ENCODE results near the gene DBI. TPM values are rescaled to one million over a fixed set of nuclear protein-coding genes. Genes with fewer than 3 reads are reported as not detected.
"Not testable (repeated sequence)": the region's sequence is repeated elsewhere in the genome, so short reads cannot be mapped to it uniquely, and the experiment has no call there.

DBI gene
- total RNA-seq, 1 donor from 2014 or later: 176 TPM

DNA sequence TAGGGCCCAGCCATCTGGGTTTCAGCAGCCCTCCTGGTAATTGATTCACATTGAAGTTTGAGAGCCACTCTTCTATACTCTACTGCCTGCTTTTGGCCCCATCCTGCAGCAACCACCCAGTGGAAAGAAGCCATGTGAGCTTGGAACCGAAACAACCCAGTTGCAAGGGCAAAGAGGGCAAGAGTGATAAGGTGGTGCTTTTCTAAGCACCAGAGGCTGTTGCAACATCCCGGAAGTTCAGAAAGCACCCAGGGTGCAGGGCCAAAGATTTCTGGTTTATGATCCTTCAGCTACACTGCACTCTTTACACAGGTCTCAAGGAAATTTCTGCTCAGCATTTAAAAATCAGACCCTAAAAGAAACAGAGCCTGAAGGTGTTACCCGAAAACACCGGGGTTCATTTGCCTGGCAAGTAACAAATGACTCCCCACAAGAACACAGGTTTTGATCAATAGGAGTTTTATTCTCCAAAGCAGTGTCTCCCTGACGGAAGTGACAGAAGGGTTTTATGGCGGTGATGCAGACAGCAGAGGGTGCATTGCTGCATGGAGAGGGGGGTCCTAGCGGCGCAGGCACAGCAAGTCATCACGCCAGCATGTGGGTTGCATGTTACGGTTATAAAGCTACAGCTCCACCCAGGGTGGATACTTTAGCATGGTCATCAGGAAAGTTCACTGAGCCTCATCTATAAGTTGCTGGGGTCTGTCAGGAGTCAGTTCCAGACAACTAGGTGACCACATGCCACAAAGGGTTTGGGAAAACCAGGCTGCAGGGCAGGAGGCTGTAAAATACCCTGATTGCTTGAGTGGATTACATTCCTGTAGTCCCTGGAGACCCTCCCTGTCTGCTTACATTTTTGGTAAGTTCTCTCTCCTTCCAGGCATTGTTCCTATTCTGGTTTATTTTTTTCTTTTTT is 36.1 kb downstream of the DBI start:
- Histone ChIP-seq H3K27ac (no peak overlapping the region), H3K9me3 (no peaks in the 10 kb centered on the region), H3K27me3 (no peaks in the 10 kb centered on the region), H3K4me3 (no peak overlapping the region), H3K36me3 (no peaks in the 10 kb centered on the region), H3K4me1 (peaks cover 4% of the 10 kb centered on the region)
- DNase-seq (no peak), ATAC-seq (peak; percentile 80)
- intact Hi-C loops (cut with DNase I): no loop called here
- TF ChIP-seq, protein P1, sequence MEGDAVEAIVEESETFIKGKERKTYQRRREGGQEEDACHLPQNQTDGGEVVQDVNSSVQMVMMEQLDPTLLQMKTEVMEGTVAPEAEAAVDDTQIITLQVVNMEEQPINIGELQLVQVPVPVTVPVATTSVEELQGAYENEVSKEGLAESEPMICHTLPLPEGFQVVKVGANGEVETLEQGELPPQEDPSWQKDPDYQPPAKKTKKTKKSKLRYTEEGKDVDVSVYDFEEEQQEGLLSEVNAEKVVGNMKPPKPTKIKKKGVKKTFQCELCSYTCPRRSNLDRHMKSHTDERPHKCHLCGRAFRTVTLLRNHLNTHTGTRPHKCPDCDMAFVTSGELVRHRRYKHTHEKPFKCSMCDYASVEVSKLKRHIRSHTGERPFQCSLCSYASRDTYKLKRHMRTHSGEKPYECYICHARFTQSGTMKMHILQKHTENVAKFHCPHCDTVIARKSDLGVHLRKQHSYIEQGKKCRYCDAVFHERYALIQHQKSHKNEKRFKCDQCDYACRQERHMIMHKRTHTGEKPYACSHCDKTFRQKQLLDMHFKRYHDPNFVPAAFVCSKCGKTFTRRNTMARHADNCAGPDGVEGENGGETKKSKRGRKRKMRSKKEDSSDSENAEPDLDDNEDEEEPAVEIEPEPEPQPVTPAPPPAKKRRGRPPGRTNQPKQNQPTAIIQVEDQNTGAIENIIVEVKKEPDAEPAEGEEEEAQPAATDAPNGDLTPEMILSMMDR (IDR thresholded peaks at IDR 0.05): no peak

DNA sequence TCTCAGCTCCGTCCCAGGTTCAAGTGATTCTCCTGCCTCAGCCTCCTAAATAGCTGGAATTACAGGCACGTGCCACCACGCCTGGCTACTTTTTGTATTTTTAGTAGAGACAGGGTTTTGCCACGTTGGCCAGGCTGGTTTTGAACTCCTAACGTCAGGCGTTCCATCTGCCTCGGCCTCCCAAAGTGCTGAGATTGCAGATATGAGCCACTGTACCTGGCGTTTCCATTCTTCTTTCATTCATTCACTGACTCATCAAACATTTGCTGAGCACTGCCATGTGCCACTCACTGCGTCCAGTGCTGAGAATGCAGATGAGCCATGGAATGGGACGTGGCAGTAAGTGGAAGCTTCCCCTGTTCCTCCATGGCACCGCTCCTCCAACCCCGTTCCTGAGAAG is 36.8 kb downstream of the DBI start:
- H3K27me3 ChIP-seq; ATAC-seq; H3K4me3 ChIP-seq; H3K4me1 ChIP-seq; DNase-seq; H3K36me3 ChIP-seq; H3K27ac ChIP-seq; H3K9me3 ChIP-seq; intact Hi-C loops (cut with DNase I): not testable (repeated sequence)

DNA sequence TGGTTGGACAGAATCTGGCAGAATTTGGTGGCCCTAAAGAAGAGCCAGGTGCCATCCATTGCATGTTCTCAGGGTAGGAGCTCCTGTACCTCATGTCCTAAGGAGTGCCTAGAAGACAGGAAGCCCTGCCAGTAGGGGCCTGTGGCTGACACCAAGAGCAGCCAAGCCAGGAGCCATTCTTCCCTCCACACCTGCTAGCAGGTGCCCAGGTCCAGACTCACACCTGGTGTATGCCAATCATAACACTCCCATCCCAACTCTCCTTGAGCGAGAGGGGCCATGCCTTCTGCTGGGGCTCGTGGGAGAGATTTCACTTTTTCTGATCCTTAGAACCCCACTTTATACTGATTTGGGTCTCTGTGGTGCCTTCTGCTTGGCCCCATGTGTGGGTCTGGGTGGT is 38.4 kb downstream of the DBI start:
- intact Hi-C loops (cut with DNase I): loop anchor here (5.0 kb wide), 1 partner anchor 72 kb away; no protein-coding TSS in a partner anchor
- TF ChIP-seq, protein P1 (IDR thresholded peaks at IDR 0.05): no peak

DNA sequence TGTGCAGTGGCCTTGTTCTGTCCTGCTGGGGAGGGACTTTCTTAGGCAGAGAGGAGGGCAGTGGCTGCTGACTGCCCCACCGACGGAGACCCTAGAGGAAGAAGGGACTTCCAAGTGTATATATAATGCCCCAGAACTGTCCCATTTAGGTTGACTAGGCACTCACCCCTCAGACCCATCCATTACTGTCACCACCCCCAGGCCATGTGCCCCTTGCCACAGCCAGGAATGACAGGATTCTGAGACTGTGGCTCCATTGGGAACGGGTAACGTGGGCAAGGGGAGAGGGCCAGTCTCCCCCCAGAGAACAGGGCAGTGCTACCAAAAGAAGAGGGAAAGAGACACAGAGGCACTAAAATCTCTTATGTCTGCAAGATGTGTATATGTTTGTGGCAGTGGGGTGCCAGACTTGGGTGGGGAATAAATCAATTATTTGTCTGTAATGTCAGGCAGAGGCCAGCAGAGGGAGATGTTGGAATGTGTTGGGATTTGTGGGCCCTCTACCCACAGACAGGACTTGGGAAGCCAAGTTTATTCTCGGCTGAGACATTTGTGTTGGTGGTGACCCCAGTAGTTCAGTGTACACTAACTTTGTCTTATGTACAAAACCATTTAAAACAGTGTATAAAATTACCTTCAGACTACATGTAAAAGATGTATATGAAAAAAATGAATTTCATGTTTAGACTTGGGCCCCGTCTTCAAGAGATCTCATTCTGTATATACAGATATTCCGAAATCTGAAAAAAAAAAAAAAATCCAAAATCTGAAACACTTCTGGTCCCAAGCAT is 40.8 kb downstream of the DBI start:
- no peaks in the 10 kb centered on the region for H3K27me3 ChIP-seq
- H3K9me3 ChIP-seq: no peaks in the 10 kb centered on the region
- TF ChIP-seq, protein P1 (IDR thresholded peaks at IDR 0.05): peak; percentile 84
- H3K4me3 ChIP-seq: no peak overlapping the region
- DNase-seq: no peak
- H3K4me1 ChIP-seq: peaks cover 6% of the 10 kb centered on the region
- peak; percentile 91 for ATAC-seq
- H3K36me3 ChIP-seq: no peaks in the 10 kb centered on the region
- H3K27ac ChIP-seq: no peak overlapping the region
- intact Hi-C loops (cut with DNase I): loop anchor here (5.0 kb wide), 1 partner anchor 70 kb away; no protein-coding TSS in a partner anchor

More for the DNA sequence above, 38.4 kb downstream of the DBI start:
- no peaks in the 10 kb centered on the region for H3K27me3 ChIP-seq
- no peak overlapping the region for H3K4me3 ChIP-seq
- no peaks in the 10 kb centered on the region for H3K9me3 ChIP-seq
- ATAC-seq (no peak), DNase-seq (no peak)
- H3K4me1 ChIP-seq: peaks cover 6% of the 10 kb centered on the region
- no peak overlapping the region for H3K27ac ChIP-seq
- no peaks in the 10 kb centered on the region for H3K36me3 ChIP-seq

DNA sequence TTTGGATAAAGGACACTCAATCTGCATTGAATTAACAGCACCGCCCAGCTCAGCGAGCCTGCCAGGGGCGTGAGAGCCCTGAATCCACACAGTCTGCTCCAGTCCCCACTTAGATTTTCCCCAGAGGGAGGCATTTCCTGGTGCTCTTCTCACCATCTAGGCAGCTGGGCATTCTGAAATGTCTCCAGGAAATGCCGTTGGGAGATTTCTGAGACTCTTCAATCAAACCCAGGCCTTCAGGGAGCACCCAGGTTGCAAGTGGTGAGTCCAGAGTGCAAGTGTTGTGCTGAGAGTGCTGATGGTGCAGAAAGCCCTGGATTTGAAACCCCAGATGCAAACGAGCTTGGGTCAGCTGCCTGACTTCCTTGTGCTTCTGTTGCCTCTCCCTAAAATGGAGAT is 41.4 kb downstream of the DBI start:
- H3K36me3 ChIP-seq: no peaks in the 10 kb centered on the region
- peaks cover 6% of the 10 kb centered on the region for H3K4me1 ChIP-seq
- TF ChIP-seq, protein P1 (IDR thresholded peaks at IDR 0.05): no peak
- H3K27me3 ChIP-seq: no peaks in the 10 kb centered on the region
- no peak for DNase-seq
- intact Hi-C loops (cut with DNase I): loop anchor here (5.0 kb wide), 1 partner anchor 69 kb away; no protein-coding TSS in a partner anchor
- H3K27ac ChIP-seq: no peak overlapping the region
- no peaks in the 10 kb centered on the region for H3K9me3 ChIP-seq
- ATAC-seq: peak; percentile 61
- no peak overlapping the region for H3K4me3 ChIP-seq
